Stimulated activated CD8-positive, alpha-beta memory T cell treated with anti-CD3 and anti-CD28 coated beads, Interleukin-15, amount 100 ng/mL, for 1 hour (primary cell): Measurements from ENCODE around the gene TMEM252.

ENCODE experiments used
- DNase-seq: peaks from one replicate; pipeline ENCODE4 v3.0.0-alpha.2; 2020; ENCODE audit warnings: low read depth

Gene TMEM252, protein sequence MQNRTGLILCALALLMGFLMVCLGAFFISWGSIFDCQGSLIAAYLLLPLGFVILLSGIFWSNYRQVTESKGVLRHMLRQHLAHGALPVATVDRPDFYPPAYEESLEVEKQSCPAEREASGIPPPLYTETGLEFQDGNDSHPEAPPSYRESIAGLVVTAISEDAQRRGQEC

DNA sequence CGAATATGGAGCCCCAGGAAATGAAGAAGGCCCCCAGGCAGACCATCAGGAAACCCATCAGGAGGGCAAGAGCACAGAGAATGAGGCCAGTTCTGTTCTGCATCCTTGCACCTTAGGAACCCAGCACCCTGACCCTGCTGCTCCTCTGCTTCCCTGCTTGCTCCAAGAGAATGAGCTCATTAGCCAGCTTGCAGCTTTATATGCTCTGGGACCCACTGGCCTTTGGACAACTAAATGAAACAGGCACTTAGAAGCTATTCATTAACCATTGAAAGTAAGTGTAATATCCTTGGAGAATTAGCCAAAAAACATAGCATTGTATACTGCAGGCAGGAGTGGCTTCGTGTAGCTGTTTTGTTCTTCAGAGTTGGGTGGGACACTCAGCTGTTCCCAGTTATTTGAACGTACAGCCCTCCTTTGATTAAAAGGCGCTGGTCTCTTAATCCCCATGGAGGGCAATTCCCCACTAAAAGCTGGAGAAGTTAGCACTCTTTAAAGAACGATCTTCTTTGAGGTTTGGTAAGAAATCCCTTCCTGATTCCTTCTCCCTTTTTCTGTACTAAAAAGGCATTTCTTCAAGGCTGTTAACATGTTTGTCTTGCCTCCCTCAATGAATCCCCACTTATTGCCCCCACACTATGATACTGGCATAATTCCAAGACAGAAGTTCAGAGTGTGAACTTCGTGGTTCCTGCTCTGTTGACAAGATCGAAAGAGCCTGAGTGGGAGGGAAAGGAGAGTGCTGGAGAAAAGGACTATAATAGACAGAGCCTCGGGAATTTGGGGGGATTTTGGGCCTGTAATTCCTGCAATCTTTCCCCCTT, at the start of gene TMEM252:
TMEM252 (minus strand) TSS at position 172 of the 824 bp plus-strand sequence; CDS start at position 103, 69 bp downstream.
- no peak for DNase-seq

GRCh38 chr9:68585034-68585761, 44.5 kb upstream of the TMEM252 start:
- DNase-seq = no peak

DNA sequence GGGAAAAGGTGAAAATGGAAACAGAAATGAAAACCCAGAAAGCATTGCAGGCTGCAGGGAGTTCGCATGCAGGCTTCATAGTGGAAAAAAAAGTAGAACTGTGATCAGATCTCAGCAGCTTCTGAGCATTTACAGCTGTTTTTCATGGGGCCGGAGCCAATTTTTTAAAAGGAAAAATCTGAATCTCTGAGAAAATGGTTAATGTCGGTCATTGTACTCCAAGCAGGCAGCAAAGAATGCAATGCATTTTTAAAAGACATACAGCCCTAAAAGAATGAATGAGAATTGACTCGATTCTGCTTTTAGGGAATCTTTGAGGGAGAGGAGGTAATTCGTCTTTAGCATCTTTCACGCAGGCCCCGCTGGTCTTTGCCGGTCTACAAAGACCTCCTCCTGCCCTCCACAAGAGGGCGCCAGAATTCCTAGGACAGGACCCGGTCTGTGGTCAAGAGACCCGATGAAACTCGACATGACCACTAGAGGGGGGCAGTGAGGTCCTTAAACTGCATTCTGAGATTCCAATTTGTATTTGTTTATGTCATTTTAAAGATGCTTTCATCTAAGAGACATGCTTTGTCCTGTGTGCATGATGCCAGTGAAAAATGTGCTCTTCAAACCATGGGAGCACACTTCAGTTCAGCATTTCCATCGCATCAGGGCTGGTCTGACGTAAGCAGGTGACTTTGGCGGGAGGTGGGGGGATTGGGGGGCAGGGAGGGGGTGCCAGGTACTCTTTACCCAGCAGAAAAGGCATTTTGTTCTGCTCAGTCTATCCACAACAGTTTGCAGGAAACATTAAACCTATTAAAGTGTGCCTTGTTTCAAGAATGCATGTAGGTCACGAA, 43.7 kb upstream of the TMEM252 start:
- peak; percentile 56 for DNase-seq

DNA sequence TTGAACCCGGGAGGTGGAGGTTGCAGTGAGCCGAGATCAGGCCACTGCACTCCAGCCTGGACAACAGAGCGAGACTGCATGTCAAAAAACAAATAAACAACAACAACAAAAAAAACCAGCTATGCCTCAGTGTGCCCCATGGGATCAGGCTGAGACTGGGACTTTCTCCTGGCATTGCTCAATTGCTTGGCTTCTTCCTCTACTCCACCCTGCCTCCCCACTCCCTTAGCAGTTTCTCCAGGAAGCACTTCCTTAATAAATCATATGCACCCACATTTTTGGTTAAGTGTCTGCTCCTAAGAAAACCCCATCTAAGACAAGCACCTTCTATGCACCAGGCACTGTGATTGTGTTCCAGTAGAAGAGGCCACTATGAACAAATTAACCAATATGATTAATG, 41.0 kb upstream of the TMEM252 start:
- no peak for DNase-seq

DNA sequence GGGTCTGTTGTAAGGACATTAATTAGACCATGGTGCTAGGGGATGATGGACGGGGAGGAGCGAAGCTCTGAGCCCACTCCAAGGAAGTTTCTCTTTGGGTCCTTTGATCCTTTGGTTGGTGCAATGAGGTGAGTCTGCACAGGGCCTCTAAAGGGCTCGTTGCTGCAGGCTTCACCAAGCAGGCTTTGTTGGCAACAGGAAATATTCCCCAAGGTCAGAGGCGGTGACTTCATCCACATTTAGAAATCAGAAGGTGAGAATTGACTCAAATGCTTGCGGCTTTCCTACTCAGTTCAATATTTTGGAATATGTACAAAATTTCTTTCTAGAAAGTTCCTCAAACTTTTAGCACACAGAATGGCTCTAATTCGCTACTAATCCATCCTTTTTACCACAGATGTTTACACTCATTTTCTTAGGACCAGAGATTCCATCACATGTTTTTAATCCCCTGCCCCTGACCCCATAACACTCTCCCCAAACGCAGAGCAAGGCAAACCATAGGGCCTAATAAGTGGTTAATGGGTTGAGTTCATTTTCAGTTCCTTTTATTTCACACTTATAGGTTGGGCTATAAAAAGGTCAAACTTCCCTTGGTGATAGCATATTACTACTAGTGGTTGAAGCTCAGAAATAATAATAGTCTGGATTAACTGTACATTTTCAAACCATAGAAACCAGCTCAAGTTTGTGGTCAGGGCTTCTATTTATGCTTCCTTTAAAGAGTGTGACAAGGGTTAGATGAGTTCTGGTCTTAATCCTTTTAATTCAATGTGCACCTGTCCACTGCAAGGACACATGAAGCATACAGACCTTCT, 37.3 kb upstream of the TMEM252 start:
- DNase-seq = no peak

DNA sequence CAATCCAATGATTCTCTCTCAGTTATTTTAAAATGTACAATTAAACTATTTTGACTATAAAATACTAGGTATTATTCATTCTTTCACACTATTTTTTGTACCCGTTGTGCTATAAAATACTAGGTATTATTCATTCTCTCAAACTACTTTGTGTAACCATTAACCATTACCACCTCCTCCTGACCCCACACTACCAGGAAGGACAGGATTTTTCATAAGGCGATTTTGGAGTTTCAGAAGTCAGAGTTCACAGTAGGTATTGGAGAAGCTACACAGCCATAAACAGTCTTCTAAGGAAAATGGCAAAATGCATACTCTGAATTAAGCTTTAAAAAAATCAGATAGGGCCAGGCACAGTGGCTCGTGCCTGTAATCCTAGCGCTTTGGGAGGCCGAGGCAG, 35.1 kb upstream of the TMEM252 start:
- DNase-seq = no peak

DNA sequence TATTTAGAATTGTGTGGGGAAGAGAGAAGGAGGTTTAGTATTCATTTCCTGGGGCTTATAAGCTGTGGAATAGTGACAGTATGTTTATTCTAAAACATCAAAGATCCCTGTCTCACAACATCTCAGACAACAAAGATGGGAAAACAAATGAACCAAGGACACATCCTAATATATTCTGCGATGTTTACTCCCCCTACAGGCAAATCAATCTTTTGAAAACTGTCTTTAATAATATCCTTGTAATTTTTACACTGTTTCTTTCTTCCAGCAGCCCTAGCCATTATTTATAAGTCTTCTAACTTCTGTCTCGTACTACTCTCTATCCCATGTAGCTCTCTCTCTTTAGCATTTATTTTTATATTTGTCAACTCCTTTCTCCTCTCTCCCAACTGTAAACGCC, 33.5 kb upstream of the TMEM252 start:
- no peak for DNase-seq

DNA sequence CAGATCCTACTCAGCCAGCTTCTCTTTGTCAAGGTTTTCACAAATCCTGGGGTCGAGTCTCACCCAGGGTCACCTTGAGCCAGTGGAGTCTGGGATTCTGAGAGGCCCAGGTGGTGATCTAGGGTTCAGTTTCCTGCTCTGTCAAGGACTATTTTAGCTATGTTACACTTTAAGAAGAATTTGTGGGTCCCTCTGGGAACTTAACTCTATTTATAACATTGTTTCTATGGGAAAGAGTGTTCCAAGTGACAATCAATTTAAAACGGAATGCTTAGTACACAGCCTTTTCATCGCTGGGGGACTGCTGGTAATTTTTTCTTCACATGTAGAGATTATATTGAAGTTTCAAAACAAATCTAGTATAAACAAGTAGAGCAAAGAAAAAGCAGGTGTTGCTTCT, 26.9 kb upstream of the TMEM252 start:
- DNase-seq = no peak

- no peak for DNase-seq
Measured at GRCh38 chr9:68562461-68562860, 21.8 kb upstream of the TMEM252 start.

DNA sequence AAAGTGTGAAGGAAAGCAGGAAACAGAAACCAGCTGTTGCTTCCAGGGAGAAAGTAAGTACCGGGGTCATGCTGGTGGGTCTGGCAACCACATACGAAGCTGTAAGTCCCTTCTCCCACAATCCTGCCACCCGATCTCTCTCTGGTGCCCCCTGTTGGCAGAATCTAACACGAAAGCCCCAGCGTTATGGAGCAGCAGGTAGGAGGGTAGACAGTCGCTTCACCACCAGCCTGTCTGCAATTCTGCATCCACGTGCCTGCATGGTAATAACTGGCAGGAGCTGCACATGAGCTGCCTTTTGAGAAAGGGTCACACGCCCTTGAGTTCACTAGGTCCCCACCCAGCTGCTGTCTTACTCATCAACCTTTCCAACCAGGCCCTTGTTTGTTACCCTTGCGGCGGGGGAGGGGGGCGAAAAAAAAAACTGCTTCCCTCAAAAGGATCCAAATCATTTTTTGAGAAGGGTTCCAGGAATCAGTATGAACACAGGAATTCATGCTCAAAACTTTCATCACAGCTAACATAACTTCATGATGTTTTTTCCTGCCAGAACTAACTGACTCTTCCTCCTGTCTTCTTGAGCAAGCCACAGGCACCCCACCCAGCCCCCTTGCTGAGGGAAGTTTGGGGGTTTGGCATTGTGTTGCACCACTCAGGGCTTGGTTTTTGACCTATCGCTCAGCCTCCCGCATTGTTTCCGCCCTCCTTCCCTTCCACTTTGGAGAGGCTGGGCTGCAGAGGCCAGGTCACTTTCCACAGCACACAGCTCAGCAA, 19.6 kb upstream of the TMEM252 start:
- DNase-seq = peak; percentile 2

- no peak for DNase-seq
Measured at GRCh38 chr9:68558545-68558944, 17.9 kb upstream of the TMEM252 start.

DNA sequence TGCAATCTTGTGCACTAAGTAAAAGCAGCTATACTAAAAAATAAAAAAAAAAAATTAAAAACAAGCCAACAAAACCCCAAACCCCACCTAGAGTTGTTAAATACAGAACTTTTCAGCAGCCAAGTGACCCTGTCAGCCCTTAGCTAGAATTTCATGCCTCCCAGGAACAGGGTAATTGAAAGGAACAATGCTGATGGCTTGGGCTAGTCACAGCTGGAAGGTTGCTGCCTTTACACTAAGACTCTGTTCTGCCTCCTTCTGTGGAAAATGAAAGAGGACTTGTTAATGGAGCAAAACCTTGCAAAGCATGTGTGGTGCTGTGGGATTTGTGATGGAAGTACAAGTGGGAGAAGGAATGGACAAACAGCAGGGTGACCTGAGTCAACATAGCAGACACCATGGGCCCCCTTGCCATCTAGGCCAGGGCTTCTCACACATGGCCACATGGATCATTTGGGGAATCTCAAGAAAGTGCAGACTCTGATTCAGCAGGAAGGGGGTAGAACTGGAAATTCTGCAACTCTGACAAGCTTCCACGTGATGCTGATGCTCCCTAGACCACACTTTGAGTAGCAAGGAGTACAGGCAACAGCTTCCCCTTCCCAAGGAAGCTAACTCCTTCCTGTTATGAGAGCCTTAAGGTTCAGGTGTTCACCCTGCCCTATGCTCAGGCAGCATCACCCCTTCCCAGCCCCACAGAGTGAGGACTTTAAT, 14.9 kb upstream of the TMEM252 start:
- DNase-seq = no peak

- DNase-seq = no peak
Measured at GRCh38 chr9:68552700-68553476, 12.2 kb upstream of the TMEM252 start.

DNA sequence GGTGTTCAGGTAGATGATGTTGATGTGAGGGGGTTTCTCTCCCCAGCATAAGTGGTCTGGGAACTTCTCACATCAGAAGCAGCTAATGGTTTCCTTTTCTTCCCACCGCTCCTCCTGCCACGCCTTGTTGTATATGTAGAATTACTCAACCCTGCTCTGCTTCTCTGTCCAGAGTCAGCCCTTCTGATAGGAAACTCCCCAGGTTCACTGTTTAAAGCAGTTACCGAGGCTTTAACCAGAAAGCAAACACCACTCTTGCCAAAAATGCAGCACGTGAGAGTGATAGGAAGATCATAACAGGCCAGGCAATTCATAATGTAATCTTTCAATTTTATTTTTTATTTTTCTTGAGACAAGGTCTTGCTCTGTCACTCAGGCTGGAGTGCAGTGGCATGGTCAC, 10.5 kb upstream of the TMEM252 start:
- no peak for DNase-seq

DNA sequence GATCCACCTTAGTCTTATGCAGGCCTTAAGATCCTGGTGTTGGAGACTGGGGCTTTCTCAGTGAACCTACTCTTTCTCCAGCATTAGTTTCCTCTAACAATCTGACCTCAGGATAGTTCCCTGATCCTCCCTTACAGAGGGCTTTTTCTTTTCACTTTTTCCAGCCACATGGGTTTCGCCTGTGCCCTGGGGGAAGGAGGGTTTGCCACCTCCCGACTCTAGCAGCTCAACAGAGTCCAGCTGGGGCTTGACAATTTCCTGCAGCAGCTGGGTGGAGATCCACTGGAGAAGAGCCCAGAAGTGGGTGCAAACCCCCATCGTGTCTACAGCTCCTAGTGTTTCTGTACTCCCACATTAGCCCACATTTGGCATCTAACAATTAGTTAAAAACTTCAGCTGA, 7.6 kb upstream of the TMEM252 start:
- no peak for DNase-seq

- no peak for DNase-seq
Measured at GRCh38 chr9:68547417-68547816, 6.7 kb upstream of the TMEM252 start.

DNA sequence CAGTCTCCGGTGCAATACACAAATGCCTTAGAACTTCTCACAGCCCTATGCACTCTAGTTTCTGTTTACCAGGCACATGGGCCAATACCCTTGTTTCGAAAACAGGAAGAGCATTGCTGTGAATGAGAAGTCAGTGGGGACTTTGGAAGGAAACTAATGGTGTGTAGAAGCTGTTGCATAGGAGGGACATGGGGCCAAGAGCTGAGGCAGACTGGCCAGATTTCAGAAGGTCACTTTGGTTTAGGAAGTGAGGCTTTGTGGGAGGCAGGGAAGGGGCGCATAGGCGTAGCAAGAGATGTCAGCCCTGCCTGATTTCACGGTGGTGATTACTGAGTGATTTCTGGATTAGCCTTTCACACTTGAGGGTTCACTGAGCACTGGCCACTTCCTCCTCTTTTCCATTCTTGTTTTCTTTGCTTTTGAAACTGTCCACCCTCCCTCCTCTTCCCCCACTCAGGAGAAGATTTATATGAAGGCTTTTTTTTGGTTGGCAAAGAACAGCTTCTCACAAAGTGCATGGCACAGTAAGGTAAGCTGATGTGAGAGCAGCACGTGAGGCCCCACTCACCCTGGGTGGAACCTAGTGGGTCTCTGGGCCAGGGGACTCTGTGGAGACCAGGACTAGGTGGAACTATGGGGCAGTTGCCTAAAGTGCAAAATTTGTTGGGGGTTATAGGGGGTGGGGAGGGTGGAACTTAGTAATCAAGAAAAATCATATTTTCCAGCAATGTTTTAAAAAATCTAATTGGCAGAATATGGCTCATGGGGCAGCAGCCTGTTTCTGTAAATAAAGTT, 6.1 kb upstream of the TMEM252 start:
- no peak for DNase-seq

GRCh38 chr9:68545033-68545705, 4.5 kb upstream of the TMEM252 start:
- no peak for DNase-seq
